T-helper 22 cell (primary cell): ENCODE data around the gene PITPNB.

ENCODE experiments used
- DNase-seq: peaks from one replicate; pipeline ENCODE4 v3.0.0-alpha.2; 2020; ENCODE audit warnings: low read depth

PITPNB gene

GRCh38 chr22:27858626-27859025 lies 60.4 kb downstream of the PITPNB start:
- DNase-seq = no peak

DNA sequence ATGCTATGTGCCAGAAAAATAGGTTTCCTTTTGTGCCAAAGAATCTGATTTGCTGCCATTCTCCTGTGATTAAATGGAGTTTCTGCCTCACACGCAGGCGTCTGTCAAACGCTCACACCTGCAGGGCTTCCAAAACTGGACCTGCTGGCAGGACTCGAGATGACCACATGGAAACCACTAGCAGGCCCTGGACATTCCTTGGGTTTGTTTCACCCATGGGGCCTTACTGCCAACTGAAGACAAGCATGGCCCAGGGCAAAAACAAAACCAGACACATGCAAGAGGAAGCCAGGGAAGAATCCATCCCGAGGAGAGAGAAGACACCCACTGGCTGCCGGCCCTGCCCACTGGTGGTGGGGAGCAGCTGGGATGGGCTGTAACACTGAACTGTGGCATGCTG lies 61.6 kb downstream of the PITPNB start:
- DNase-seq = no peak

DNA sequence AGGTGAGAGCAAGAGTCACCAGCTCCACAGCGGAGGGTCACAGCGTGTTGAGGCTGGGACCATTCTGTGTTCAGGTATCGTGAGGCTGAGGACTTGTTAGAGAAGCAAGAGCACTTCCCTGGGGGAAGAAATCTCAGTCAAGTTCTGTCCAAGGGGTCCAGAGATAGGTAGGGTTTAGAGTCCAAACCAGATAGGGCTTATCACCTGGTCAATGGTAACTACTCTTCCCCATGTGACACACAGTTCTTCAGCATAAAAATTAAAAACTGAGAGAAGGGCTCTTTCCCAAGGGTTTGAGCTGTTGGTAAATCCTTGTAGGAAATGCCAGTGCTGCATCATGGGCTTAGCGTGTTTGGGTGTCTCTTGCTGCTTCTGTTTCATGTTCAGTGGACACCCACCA lies 62.7 kb downstream of the PITPNB start:
- no peak for DNase-seq

DNA sequence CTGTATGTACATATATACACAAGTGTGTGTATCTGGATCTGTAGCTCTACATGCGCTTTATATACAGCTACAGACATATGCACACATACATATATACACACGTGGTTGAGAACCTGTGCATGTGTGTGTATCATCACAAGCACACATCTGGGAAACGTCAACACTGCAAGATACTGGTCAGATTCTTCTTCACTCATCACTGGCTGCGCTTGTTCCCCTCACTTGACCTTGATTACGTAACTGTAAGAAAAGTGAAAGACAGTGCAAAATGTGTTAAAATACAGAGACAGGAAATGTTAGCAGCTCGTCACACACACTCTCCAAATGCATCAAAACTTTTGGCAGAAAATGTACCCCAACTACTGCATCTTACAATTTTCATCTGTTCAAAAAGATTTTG lies 65.6 kb downstream of the PITPNB start:
- DNase-seq = no peak

DNA sequence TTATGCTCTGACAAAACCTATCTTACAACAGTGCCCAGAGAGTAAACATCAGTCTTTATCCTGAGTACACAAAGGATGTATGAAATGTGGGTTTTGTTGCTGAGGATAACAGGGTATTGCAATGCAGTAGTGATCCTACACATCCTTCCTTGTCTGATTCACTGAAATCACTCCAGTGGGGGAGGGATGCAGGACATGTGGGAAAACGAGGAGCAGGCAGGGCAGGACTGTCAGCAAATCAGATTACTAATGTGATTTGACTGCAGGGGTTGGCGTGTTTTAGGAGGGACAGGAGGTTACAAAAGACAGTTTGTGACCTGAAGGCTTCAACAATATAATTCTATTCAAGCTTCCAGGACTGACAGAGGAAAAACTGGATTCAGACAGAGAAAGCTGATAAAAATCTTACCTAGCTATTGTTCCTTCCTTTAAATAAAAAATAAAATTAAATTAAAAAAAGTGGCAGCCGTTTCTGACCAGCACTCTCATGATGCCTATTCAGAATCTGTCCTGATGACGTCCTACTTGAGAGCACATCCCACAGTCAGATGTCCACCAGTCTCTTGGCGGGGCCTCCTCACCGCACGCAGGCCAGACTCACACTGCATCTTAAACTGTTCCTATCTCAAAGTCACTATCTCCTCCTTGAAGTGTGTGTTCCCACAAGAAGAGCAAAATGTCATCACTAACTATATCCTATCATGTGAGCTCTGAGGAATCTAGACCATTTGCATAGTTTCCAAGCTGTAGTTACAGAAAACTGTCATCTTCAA lies 66.9 kb downstream of the PITPNB start:
- no peak for DNase-seq

DNA sequence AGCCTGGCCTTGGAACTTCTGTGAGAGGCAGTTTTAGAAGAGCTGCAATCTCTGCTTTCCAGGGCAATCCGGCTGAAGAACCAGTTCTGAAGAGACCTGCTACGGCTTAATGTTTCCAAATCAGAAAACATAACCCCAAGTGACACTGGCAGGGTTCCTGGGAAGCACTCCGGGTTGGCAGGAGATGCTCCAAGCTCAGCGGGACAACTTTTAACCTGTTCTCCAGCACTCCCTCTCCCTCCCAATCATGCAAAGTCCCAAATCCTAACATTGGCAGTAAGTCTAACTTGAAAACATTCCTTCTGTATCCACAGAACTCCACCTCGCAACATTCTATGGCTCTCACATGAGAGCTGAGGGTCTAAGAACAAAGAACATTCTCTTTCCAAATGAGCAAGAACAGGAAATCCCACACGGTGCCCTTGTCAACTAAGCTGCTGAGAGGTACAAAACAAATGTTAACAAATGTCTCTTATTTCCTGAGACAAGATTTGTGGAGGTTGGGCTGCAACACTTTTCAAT lies 69.0 kb downstream of the PITPNB start:
- DNase-seq = no peak

- no peak for DNase-seq
Observed at GRCh38 chr22:27848005-27848404, 71.1 kb downstream of the PITPNB start.

DNA sequence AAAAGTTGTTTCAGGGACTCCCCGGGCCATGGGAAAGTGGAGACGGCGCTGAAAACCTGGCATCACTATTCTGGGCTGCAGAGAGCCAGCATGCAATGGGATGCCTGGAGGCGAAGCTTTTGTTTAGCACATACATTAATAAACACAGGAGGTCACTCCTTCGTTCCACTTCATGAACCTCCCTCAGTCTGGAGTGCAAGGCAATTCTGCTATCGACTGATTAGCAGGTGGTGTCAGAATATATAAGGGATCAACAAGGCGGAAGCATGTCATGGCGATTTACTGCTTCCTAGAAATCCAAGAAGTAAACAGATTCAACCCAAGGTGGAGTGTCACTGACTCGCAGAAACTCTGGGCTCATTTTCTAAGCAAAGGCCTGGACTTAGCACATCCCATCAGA lies 72.1 kb downstream of the PITPNB start:
- DNase-seq = no peak

- DNase-seq = no peak
Observed at GRCh38 chr22:27846248-27846757, 72.8 kb downstream of the PITPNB start.

DNA sequence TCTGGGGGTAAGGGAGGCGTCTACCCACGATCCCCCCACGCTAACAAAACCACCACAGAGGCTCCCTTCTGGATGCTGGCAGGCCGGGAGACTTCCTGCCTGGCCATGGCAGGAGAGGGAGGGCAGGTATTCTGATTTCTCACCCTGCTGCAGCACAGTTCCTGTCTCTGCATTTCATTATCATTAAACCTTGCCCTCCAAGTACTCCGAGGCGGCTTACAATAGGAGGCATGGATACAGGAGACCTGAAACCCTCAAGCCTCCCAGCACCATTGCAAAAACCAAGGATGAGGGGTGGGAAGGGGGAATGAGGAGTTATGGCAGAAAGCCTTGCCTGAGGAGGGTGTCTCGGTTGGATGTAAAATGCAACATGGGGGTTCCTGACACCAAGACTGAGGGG lies 73.4 kb downstream of the PITPNB start:
- no peak for DNase-seq

GRCh38 chr22:27844656-27845591 lies 74.1 kb downstream of the PITPNB start:
- DNase-seq = no peak

GRCh38 chr22:27844256-27844655 lies 74.8 kb downstream of the PITPNB start:
- DNase-seq = no peak

DNA sequence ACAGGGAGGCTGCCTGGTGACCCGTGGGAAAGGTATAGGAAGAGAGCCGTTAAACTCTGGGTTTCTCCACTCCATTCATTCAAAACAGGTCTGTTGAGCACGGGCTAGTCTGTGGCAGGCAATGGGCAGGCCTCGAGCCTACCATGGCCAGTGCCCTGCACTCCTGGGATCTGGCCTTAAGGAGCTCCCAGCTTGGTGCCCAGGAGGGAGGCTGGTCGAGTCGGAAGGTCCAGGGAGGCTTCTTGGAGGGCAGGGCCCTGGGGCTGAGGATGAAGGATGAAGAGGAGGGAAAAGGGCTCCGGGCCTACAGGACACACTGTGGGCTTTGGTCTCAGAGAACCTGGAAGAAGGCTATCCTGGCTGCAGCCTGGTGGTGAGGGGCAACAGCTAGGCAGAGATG lies 75.6 kb downstream of the PITPNB start:
- DNase-seq = no peak

DNA sequence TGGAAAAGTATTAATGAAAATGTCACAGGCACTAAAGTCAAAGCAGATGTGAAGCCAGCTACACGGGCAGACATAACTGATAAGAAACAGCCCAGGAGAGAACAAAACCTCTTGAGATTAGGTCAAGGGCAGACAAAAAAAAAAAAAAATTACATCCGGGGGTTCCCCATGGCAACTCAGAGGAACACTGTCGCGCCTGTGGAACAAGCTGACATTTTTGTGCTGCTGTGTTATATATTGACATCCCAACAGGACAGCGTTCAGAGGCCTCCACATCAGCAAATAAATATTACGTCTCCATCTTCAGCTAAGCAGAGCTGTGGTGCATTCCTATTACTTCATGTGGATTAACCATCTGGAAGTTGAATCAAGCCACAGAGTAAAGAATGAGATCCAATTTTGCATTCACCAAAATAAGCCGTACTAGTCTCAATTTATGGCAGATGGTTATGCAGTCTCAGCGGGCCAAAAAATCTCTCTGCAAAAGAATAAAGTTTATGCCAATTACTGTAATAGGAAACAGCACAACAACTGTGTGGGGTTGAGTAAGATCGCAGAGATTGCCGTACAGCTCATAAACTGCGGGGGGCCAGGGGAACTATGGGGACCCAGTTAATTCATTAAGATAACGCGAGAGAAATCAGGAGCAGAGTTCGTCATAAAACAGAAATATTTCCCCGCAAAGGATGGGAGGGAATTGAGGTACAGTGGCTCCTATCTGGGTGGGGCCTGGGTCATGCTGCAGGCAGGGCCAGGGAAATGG lies 76.2 kb downstream of the PITPNB start:
- no peak for DNase-seq

DNA sequence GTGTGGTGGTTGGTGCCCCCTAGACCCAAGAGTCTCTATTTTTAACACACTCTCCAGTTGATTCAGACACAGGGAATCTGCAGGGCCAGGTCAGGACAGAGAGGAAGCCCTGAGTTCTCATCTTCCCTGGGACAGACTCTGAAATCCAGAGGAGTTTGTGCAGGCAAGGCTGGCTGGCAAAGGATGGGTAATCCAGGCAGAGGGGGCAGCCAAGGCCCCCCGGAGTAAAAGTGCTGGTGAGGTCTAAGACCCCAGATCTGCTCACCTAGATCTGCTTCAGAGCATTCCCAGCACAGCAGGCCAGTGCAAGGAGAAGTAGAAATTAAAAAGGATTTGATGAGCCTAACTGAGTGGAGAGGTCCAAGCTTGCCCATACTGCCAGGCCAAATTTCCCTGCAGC lies 76.9 kb downstream of the PITPNB start:
- no peak for DNase-seq

GRCh38 chr22:27840436-27840835 lies 78.6 kb downstream of the PITPNB start:
- DNase-seq = no peak

GRCh38 chr22:27839057-27839660 lies 79.9 kb downstream of the PITPNB start:
- no peak for DNase-seq

- no peak for DNase-seq
Observed at GRCh38 chr22:27836181-27836580, 82.9 kb downstream of the PITPNB start.

DNA sequence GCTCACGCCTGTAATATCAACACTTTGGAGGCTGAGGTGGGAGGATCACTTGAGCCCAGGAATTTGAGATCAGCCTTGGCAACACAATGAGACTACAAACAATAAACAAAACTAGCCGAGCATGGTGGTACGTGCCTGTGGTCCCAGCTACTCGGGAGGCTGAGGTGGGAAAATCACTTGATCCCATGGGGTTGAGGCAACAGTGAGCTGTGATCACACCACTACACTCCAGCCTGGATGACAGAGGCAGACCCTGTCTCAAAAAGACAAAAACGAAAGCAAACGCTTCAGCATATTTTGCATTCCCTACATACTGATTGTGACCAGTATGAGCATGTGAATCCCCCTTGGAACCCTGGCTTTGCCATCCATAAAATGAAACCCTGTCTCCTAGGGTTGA lies 83.6 kb downstream of the PITPNB start:
- DNase-seq = no peak

- no peak for DNase-seq
Observed at GRCh38 chr22:27834364-27835185, 84.5 kb downstream of the PITPNB start.

DNA sequence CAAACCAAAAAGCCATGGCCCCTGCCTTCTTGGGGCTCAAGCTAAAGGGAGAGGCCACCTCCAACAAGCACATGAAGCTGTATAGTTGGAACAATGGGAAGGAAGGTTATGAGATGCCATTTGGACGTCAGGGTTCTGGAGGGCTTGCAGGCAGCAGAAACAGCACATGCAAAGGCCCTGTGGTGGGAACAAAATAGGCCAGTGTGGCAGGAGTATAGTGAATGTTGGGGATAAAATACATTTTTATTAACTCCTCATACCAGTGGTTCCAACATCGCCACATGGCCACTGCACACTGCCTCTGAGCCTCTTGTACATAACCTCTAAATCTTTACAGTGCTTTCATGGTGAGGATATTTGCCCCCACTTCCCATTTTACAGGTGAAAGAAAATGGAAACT lies 85.3 kb downstream of the PITPNB start:
- no peak for DNase-seq
